Stimulated activated CD4-positive, alpha-beta T cell treated with anti-CD3 and anti-CD28 coated beads, Interleukin-12 subunit alpha, Interleukin-12 subunit beta, amount 100 ng/mL, for 24 hours (primary cell): ENCODE data around the gene SAMD13.

Experiments used
- DNase-seq, 2 experiments: peaks; one replicate each; pipeline ENCODE4 v3.0.0-alpha.2; 2020; ENCODE audit warnings: low read depth in 2 of 2

Gene SAMD13

GRCh38 chr1:84344286-84344685, 42.8 kb downstream of the SAMD13 start:
- no peak for DNase-seq

- DNase-seq = no peak
Observed at GRCh38 chr1:84345220-84345619, 43.7 kb downstream of the SAMD13 start.

GRCh38 chr1:84347271-84347931, 45.9 kb downstream of the SAMD13 start:
- no peak for DNase-seq

- DNase-seq = no peak
Observed at GRCh38 chr1:84347932-84348555, 46.5 kb downstream of the SAMD13 start.

- DNase-seq = no peak
Observed at GRCh38 chr1:84348759-84349158, 47.3 kb downstream of the SAMD13 start.

GRCh38 chr1:84350104-84350503, 48.6 kb downstream of the SAMD13 start:
- DNase-seq = no peak

GRCh38 chr1:84350550-84350949, 49.0 kb downstream of the SAMD13 start:
- no peak for DNase-seq

- DNase-seq = no peak
Observed at GRCh38 chr1:84352298-84353106, 51.0 kb downstream of the SAMD13 start.

- no peak for DNase-seq
Observed at GRCh38 chr1:84353695-84354094, 52.2 kb downstream of the SAMD13 start.

- no peak for DNase-seq
Observed at GRCh38 chr1:84355556-84355955, 54.0 kb downstream of the SAMD13 start.

- DNase-seq = no peak
Observed at GRCh38 chr1:84356881-84357280, 55.4 kb downstream of the SAMD13 start.

- DNase-seq = no peak
Observed at GRCh38 chr1:84358695-84359094, 57.2 kb downstream of the SAMD13 start.

- no peak for DNase-seq
Observed at GRCh38 chr1:84360316-84360715, 58.8 kb downstream of the SAMD13 start.

- no peak for DNase-seq
Observed at GRCh38 chr1:84361796-84362195, 60.3 kb downstream of the SAMD13 start.

GRCh38 chr1:84363019-84363418, 61.5 kb downstream of the SAMD13 start:
- DNase-seq = no peak

GRCh38 chr1:84363622-84364021, 62.1 kb downstream of the SAMD13 start:
- no peak for DNase-seq

- no peak for DNase-seq
Observed at GRCh38 chr1:84365225-84366221, 64.0 kb downstream of the SAMD13 start.

GRCh38 chr1:84366786-84367185, 65.3 kb downstream of the SAMD13 start:
- no peak for DNase-seq

GRCh38 chr1:84367219-84367618, 65.7 kb downstream of the SAMD13 start:
- no peak for DNase-seq

- DNase-seq = no peak
Observed at GRCh38 chr1:84368441-84368840, 66.9 kb downstream of the SAMD13 start.

GRCh38 chr1:84370266-84370665, 68.8 kb downstream of the SAMD13 start:
- DNase-seq = no peak
